NT2/D1 (cell line): ENCODE results near the gene WNT6.

ENCODE experiments used
- DNase-seq: peaks from one replicate; pipeline ENCODE4 v3.0.0-alpha.2; 2011; ENCODE audit warnings: low read depth, low spot score
- H3K27me3 ChIP-seq: 2 replicates; pipeline ENCODE4 v1.6.0; 2011; ENCODE audit warnings: mild to moderate bottlenecking; ENCODE audit not compliant: insufficient read length, insufficient read depth
- H3K36me3 ChIP-seq: 2 replicates; pipeline ENCODE4 v1.6.1; 2011; ENCODE audit warnings: mild to moderate bottlenecking, low read length, mixed read lengths; ENCODE audit not compliant: insufficient read depth, insufficient read length
- H3K4me1 ChIP-seq: 2 replicates; pipeline ENCODE4 v1.5.1; 2011; ENCODE audit not compliant: insufficient read depth, insufficient read length
- H3K4me3 ChIP-seq: 2 replicates; pipeline ENCODE4 v1.5.1; 2011; ENCODE audit warnings: low read depth; ENCODE audit not compliant: insufficient read length
- H3K9ac ChIP-seq: 2 replicates; pipeline ENCODE4 v1.6.0; 2011; ENCODE audit warnings: low read depth; ENCODE audit not compliant: insufficient read length
- H3K9me3 ChIP-seq: 2 replicates; pipeline ENCODE4 v1.5.1; 2011; ENCODE audit warnings: mild to moderate bottlenecking, low read length; ENCODE audit not compliant: insufficient read depth
- SUZ12 ChIP-seq: IDR thresholded peaks from 2 replicates; pipeline ENCODE4 v1.6.1; 2011; ENCODE audit not compliant: insufficient read length, insufficient read depth; ENCODE audit errors: extremely low read depth
- YY1 ChIP-seq: IDR thresholded peaks from 2 replicates; pipeline ENCODE4 v1.6.1; 2011; ENCODE audit not compliant: insufficient read length, insufficient read depth
- ZNF274 ChIP-seq: IDR thresholded peaks from 2 replicates; pipeline ENCODE4 v1.6.1; 2011; ENCODE audit warnings: mild to moderate bottlenecking, low read depth, low read length

Gene WNT6

GRCh38 chr2:218859556-218859987 is at the start of gene WNT6:
WNT6 (plus strand) TSS chr2:218859805; CDS start chr2:218860038, 233 bp downstream.
- peaks cover 36% of the 10 kb centered on the region for H3K4me1 ChIP-seq
- H3K9me3 ChIP-seq = no peaks in the 10 kb centered on the region
- H3K36me3 ChIP-seq = no peaks in the 10 kb centered on the region
- TF ChIP-seq YY1 (no peak), ZNF274 (no peak), SUZ12 (no peak)
- peak within 1 kb of the TSS; percentile 42 for H3K4me3 ChIP-seq
- H3K27me3 ChIP-seq = peaks cover 79% of the 10 kb centered on the region
- DNase-seq = no peak
- H3K9ac ChIP-seq = peak within 1 kb of the TSS; percentile 79

- Histone ChIP-seq H3K4me1 (no peaks in the 10 kb centered on the region), H3K9ac (no peak overlapping the region), H3K36me3 (peaks cover 22% of the 10 kb centered on the region), H3K4me3 (no peak overlapping the region), H3K27me3 (no peaks in the 10 kb centered on the region), H3K9me3 (no peaks in the 10 kb centered on the region)
- DNase-seq = no peak
- TF ChIP-seq SUZ12 = no peak
- no peak for TF ChIP-seq ZNF274
- TF ChIP-seq YY1 = no peak
Observed at GRCh38 chr2:218810256-218810655, 49.3 kb upstream of the WNT6 start.

GRCh38 chr2:218811382-218811781 is 48.2 kb upstream of the WNT6 start:
- DNase-seq = no peak
- Histone ChIP-seq H3K4me3 (no peak overlapping the region), H3K9ac (no peak overlapping the region), H3K36me3 (peaks cover 25% of the 10 kb centered on the region), H3K4me1 (no peaks in the 10 kb centered on the region), H3K27me3 (no peaks in the 10 kb centered on the region), H3K9me3 (no peaks in the 10 kb centered on the region)
- TF ChIP-seq SUZ12 (no peak), ZNF274 (no peak), YY1 (no peak)

DNA sequence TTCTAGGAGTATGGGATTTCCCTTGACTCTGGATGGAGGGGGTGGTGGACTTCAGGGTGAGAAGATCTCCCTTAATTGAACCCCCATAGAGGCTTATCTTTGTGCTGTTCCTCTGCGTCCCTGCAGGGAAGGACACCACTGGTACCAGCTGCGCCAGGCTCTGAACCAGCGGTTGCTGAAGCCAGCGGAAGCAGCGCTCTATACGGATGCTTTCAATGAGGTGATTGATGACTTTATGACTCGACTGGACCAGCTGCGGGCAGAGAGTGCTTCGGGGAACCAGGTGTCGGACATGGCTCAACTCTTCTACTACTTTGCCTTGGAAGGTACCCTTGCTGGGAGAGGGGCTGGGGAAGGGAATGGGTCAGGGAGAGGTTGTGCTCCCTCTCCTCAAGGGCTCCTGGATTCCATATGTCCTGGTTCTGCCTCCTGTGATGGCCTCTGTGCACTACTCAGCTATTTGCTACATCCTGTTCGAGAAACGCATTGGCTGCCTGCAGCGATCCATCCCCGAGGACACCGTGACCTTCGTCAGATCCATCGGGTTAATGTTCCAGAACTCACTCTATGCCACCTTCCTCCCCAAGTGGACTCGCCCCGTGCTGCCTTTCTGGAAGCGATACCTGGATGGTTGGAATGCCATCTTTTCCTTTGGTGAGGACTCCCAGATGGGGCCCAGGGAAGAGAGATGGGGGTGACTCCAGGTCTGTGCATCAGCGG is 47.3 kb upstream of the WNT6 start:
- no peak for DNase-seq
- no peak for TF ChIP-seq SUZ12
- TF ChIP-seq ZNF274 = no peak
- TF ChIP-seq YY1 = no peak
- H3K4me1 ChIP-seq = no peaks in the 10 kb centered on the region
- H3K4me3 ChIP-seq = no peak overlapping the region
- peaks cover 25% of the 10 kb centered on the region for H3K36me3 ChIP-seq
- no peaks in the 10 kb centered on the region for H3K27me3 ChIP-seq
- H3K9me3 ChIP-seq = no peaks in the 10 kb centered on the region
- no peak overlapping the region for H3K9ac ChIP-seq

DNA sequence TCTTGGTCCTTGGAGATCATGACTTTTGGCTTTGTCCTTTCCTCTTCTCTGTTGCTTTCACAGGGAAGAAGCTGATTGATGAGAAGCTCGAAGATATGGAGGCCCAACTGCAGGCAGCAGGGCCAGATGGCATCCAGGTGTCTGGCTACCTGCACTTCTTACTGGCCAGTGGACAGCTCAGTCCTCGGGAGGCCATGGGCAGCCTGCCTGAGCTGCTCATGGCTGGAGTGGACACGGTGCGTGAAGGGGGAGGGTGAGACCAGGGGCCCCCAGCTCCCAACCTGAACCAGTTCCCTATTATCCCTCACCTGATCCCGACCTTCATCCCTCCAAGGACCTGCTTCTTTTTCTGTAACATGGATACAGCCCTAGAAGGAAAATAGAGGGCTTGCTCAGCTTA is 46.7 kb upstream of the WNT6 start:
- Histone ChIP-seq H3K36me3 (peaks cover 25% of the 10 kb centered on the region), H3K9ac (no peak overlapping the region), H3K4me3 (no peak overlapping the region), H3K9me3 (no peaks in the 10 kb centered on the region), H3K27me3 (no peaks in the 10 kb centered on the region), H3K4me1 (no peaks in the 10 kb centered on the region)
- TF ChIP-seq YY1 = no peak
- TF ChIP-seq SUZ12 = no peak
- no peak for TF ChIP-seq ZNF274
- no peak for DNase-seq

DNA sequence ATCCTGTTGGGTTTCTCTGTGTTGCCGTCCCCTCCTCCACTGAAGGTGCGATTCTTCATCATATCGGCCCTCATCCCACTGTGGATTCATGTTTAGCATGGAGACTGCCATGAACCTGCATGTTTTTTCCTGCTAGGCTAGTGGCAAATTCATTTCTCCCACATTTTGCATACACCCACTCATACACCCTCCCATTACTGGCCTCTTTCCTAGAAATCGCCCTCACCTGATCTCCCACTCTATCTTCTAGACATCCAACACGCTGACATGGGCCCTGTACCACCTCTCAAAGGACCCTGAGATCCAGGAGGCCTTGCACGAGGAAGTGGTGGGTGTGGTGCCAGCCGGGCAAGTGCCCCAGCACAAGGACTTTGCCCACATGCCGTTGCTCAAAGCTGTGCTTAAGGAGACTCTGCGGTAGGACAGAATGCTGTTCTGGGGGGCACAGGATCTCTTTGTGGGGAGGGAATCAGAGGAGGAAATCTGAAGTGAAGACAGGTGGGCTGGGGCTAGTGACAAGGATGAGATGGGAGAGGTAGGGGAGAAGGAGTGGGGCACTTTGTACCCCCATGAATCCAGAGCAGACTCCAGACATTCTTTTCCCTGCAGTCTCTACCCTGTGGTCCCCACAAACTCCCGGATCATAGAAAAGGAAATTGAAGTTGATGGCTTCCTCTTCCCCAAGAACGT is 45.7 kb upstream of the WNT6 start:
- Histone ChIP-seq H3K27me3 (no peaks in the 10 kb centered on the region), H3K36me3 (peaks cover 25% of the 10 kb centered on the region), H3K9ac (no peak overlapping the region), H3K9me3 (no peaks in the 10 kb centered on the region), H3K4me1 (no peaks in the 10 kb centered on the region), H3K4me3 (no peak overlapping the region)
- TF ChIP-seq YY1 (no peak), ZNF274 (no peak), SUZ12 (no peak)
- no peak for DNase-seq

- Histone ChIP-seq H3K4me3 (no peak overlapping the region), H3K27me3 (no peaks in the 10 kb centered on the region), H3K9me3 (no peaks in the 10 kb centered on the region), H3K36me3 (peaks cover 25% of the 10 kb centered on the region), H3K4me1 (no peaks in the 10 kb centered on the region), H3K9ac (no peak overlapping the region)
- TF ChIP-seq YY1 (no peak), ZNF274 (no peak), SUZ12 (no peak)
- DNase-seq = no peak
Observed at GRCh38 chr2:218814540-218815243, 44.9 kb upstream of the WNT6 start.
